ENCODE results near the gene SAPCD1.

DNA sequence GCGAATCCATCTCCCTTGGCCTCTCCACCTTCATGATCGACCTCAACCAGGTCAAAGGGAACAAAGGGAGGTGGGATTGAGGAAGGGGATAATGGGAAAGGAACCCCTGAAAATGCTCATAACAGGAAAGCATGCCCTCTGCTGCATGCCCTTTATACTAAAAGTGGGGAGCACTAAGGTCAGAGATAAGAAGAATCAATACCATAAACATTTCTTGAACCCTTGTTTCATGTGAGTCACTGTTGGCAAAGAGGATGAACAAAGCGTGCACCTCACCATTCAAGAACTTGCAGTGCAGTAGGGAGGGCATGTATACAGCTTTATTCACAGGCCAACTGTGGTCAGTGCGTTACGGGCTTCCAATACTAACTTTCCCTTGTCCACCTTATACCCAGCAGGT, 1.7 kb upstream of the SAPCD1 start:
- no peak for TF ChIP-seq MAX (IDR thresholded peaks at IDR 0.05; ENCODE audit: insufficient read depth, insufficient read length)
- TF ChIP-seq POLR2A (IDR thresholded peaks at IDR 0.05; ENCODE audit: low read depth, low read length), result no peak
- TF ChIP-seq, protein P1, sequence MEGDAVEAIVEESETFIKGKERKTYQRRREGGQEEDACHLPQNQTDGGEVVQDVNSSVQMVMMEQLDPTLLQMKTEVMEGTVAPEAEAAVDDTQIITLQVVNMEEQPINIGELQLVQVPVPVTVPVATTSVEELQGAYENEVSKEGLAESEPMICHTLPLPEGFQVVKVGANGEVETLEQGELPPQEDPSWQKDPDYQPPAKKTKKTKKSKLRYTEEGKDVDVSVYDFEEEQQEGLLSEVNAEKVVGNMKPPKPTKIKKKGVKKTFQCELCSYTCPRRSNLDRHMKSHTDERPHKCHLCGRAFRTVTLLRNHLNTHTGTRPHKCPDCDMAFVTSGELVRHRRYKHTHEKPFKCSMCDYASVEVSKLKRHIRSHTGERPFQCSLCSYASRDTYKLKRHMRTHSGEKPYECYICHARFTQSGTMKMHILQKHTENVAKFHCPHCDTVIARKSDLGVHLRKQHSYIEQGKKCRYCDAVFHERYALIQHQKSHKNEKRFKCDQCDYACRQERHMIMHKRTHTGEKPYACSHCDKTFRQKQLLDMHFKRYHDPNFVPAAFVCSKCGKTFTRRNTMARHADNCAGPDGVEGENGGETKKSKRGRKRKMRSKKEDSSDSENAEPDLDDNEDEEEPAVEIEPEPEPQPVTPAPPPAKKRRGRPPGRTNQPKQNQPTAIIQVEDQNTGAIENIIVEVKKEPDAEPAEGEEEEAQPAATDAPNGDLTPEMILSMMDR (IDR thresholded peaks at IDR 0.05; ENCODE audit: extremely low read depth in 1 of 2, insufficient read depth in 1 of 2, low read depth in 1 of 2, low read length in 2 of 2), result no peak
- no peak for TF ChIP-seq POLR2AphosphoS5 (IDR thresholded peaks at IDR 0.05; ENCODE audit: insufficient read depth, low read depth, low read length)
- no peak for TF ChIP-seq MYC (IDR thresholded peaks at IDR 0.05; ENCODE audit: low read depth, low read length)
- no peak for TF ChIP-seq GATA2 (IDR thresholded peaks at IDR 0.05; ENCODE audit: insufficient read depth, insufficient read length, low read depth, low read length)

Data from endothelial cell of umbilical vein (primary cell).